Kidney (tissue), 14 donors: ENCODE measurements around the gene DLAT. TPM values are rescaled to one million over a fixed set of nuclear protein-coding genes. Genes with fewer than 3 reads are reported as not detected.

Experiments used
- DNase-seq, 5 donors: peaks; one replicate each; pipeline ENCODE4 v3.0.0-alpha.2; 2013 to 2020
- FAIRE-seq: peaks from 2 replicates; lab custom pipeline; 2012; peaks lifted over from hg19 to GRCh38; lab: Jason Lieb, UNC
- H3K27ac ChIP-seq, 2 donors: one replicate each; pipeline ENCODE4 v1.7.0; 2013; ENCODE audit warnings: low read depth in 2 of 2, low read length in 2 of 2, inconsistent platforms in 1 of 2
- H3K27me3 ChIP-seq: one replicate; pipeline ENCODE4 v1.7.1; 2013; ENCODE audit warnings: low read length, inconsistent platforms; ENCODE audit not compliant: control insufficient read depth, insufficient read depth
- H3K36me3 ChIP-seq, 3 donors: one replicate each; pipeline versions ENCODE4 v1.7.0 to v1.7.1; 2013; ENCODE audit warnings: low read length in 3 of 3, control low read depth in 1 of 3, inconsistent platforms in 1 of 3; ENCODE audit not compliant: insufficient read depth in 3 of 3, control insufficient read depth in 2 of 3
- H3K4me1 ChIP-seq, 3 donors: one replicate each; pipeline versions ENCODE4 v1.7.0 to v1.7.1; 2013; ENCODE audit warnings: low read length in 3 of 3, inconsistent platforms in 1 of 3, low read depth in 1 of 3; ENCODE audit not compliant: control insufficient read depth in 2 of 3, insufficient read depth in 2 of 3
- H3K4me3 ChIP-seq, 3 donors: one replicate each; pipeline versions ENCODE4 v1.7.0 to v1.8.1; 2013; ENCODE audit warnings: low read length in 3 of 3, control low read depth in 1 of 3, inconsistent platforms in 1 of 3
- H3K9ac ChIP-seq, 3 donors: one replicate each; pipeline versions ENCODE4 v1.7.0 to v1.7.1; 2013; ENCODE audit warnings: low read length in 3 of 3, control low read depth in 1 of 3, inconsistent platforms in 1 of 3
- H3K9me3 ChIP-seq, 3 donors: one replicate each; pipeline versions ENCODE4 v1.7.0 to v1.7.1; 2013; ENCODE audit warnings: low read length in 3 of 3, control low read depth in 1 of 3, inconsistent platforms in 1 of 3; ENCODE audit not compliant: control insufficient read depth in 2 of 3, insufficient read depth in 1 of 3
- CTCF ChIP-seq: IDR thresholded peaks from 3 replicates; pipeline ENCODE4 v1.5.1; 2012; ENCODE audit warnings: mild to moderate bottlenecking, moderate library complexity, borderline replicate concordance; ENCODE audit not compliant: insufficient read depth; ENCODE audit errors: extremely low read depth
- intact Hi-C: fragments of 100-400 bp; cut with DNase I; formaldehyde crosslinking; loops from one replicate; pipeline ENCODE4 v1.11.1; 2022
- polyA plus RNA-seq: library from polyadenylated mRNA; stranded (reverse); fragments of 350-450 nt; fragmentation: Illumina TruSeq; extraction: RNeasy Lipid Tissue Mini Kit (QIAGEN cat#74804); gene quantifications from one replicate; pipeline ENCODE4 v1.2.3, GENCODE V29; 2014; ENCODE audit warnings: low read depth, low replicate concordance; ENCODE audit not compliant: insufficient read depth
- total RNA-seq: library from RNA; stranded (reverse); fragmentation: NEBNext Ultra II Directional; extraction: Animal tissue kit (Norgen Biotek cat#: 25700); gene quantifications from one replicate; pipeline ENCODE4 v1.2.1, GENCODE V29; 2021
- donor health status: control.
- donor health status: control.
- donor health status: control.
- donor health status: control.
- donor health status: control.
- donor health status: DM: yes; HTN: yes; CAD: no.
- donor health status: Normal renal cell carcinoma (clear cell type).

The DLAT gene
- total and polyA plus RNA-seq, 2 donors from 2014 or later = 27.5 to 33.1 TPM

DNA sequence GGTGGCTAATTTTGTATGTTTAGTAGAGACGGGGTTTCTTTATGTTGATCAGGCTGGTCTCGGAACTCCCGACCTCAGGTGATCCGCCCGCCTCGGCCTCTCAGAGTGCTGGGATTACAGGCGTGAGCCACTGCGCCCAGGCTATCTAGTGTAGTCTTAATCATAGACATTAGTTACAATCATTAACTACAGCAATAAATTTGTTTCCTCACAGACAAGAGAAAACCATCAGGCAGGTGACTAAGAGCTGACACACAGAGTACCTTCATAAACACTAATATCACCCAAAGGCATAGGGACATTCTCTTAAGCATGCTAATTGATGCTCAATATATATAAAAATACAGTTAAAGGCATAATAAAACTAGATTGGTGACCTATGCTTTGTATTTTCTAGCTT lies 80.9 kb downstream of the DLAT start:
- intact Hi-C loops = no loop called here
- no peak for FAIRE-seq
- H3K4me1 ChIP-seq = no peaks in the 10 kb centered on the region
- DNase-seq = no peak
- H3K9me3 ChIP-seq = no peaks in the 10 kb centered on the region
- H3K4me3 ChIP-seq = no peak overlapping the region
- H3K27ac ChIP-seq = no peak overlapping the region
- TF ChIP-seq CTCF = no peak
- H3K9ac ChIP-seq = no peak overlapping the region
- H3K36me3 ChIP-seq = no peaks in the 10 kb centered on the region
- H3K27me3 ChIP-seq = no peaks in the 10 kb centered on the region

Other genes starting within 250 kb of the DLAT start
- gene ALG9, start 153.8 kb upstream of the DLAT start, total RNA-seq = 27.8 TPM
- 30.0 TPM for gene ALG9, start 153.8 kb upstream of the DLAT start, polyA plus RNA-seq
- 2.6 TPM for gene FDXACB1, start 146.2 kb upstream of the DLAT start, total RNA-seq
- gene FDXACB1, start 146.2 kb upstream of the DLAT start, polyA plus RNA-seq = 1.5 TPM
- 29.5 TPM for gene CFAP68, start 145.9 kb upstream of the DLAT start, total RNA-seq
- 93.7 TPM for gene CFAP68, start 145.9 kb upstream of the DLAT start, polyA plus RNA-seq
- 1,312 TPM for gene CRYAB, start 113.6 kb upstream of the DLAT start, total RNA-seq
- gene CRYAB, start 113.6 kb upstream of the DLAT start, polyA plus RNA-seq = 1,857 TPM
- 4.4 TPM for gene HSPB2, start 112.7 kb upstream of the DLAT start, total RNA-seq
- 15.7 TPM for gene HSPB2, start 112.7 kb upstream of the DLAT start, polyA plus RNA-seq
- gene C11orf52, start 106.5 kb upstream of the DLAT start, total RNA-seq = 27.8 TPM
- 103 TPM for gene C11orf52, start 106.5 kb upstream of the DLAT start, polyA plus RNA-seq
- 29.5 TPM for gene DIXDC1, start 88.1 kb upstream of the DLAT start, total RNA-seq
- 7.3 TPM for gene DIXDC1, start 88.1 kb upstream of the DLAT start, polyA plus RNA-seq
- gene PIH1D2, start 48.6 kb downstream of the DLAT start, total RNA-seq = 7.5 TPM
- 6.6 TPM for gene PIH1D2, start 48.6 kb downstream of the DLAT start, polyA plus RNA-seq
- 21.5 TPM for gene NKAPD1, start 48.9 kb downstream of the DLAT start, total RNA-seq
- gene NKAPD1, start 48.9 kb downstream of the DLAT start, polyA plus RNA-seq = 14.3 TPM
- 51.3 TPM for gene TIMM8B, start 61.3 kb downstream of the DLAT start, total RNA-seq
- gene TIMM8B, start 61.3 kb downstream of the DLAT start, polyA plus RNA-seq = 167 TPM
- 111 TPM for gene SDHD, start 61.5 kb downstream of the DLAT start, total RNA-seq
- gene SDHD, start 61.5 kb downstream of the DLAT start, polyA plus RNA-seq = 288 TPM
- 25.2 TPM for gene IL18, start 138.7 kb downstream of the DLAT start, total RNA-seq
- gene IL18, start 138.7 kb downstream of the DLAT start, polyA plus RNA-seq = 37.4 TPM
- gene TEX12, start 142.0 kb downstream of the DLAT start, total RNA-seq = not detected
- not detected for gene TEX12, start 142.0 kb downstream of the DLAT start, polyA plus RNA-seq
- 9.6 TPM for gene BCO2, start 150.1 kb downstream of the DLAT start, total RNA-seq
- 6.9 TPM for gene BCO2, start 150.1 kb downstream of the DLAT start, polyA plus RNA-seq
- 40.6 TPM for gene PTS, start 201.0 kb downstream of the DLAT start, total RNA-seq
- gene PTS, start 201.0 kb downstream of the DLAT start, polyA plus RNA-seq = 76.4 TPM
- not detected for gene PLET1, start 235.5 kb downstream of the DLAT start, total RNA-seq
- gene PLET1, start 235.5 kb downstream of the DLAT start, polyA plus RNA-seq = not detected